LNCaP clone FGC (cell line): Measurements from ENCODE around the gene SPDYE8.
"Not testable (repeated sequence)": the region's sequence is repeated elsewhere in the genome, so short reads cannot be mapped to it uniquely, and the experiment has no call there.

Experiments
- DNase-seq: peaks from one replicate; pipeline ENCODE4 v3.0.0-alpha.2; 2011; ENCODE audit warnings: low read depth
- H3K4me3 ChIP-seq: 2 replicates; pipeline ENCODE4 v1.5.1; 2011; ENCODE audit warnings: mild to moderate bottlenecking, low read depth, low read length, control low read depth

SPDYE8 gene, protein sequence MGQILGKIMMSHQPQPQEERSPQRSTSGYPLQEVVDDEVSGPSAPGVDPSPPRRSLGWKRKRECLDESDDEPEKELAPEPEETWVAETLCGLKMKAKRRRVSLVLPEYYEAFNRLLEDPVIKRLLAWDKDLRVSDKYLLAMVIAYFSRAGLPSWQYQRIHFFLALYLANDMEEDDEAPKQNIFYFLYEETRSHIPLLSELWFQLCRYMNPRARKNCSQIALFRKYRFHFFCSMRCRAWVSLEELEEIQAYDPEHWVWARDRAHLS

DNA sequence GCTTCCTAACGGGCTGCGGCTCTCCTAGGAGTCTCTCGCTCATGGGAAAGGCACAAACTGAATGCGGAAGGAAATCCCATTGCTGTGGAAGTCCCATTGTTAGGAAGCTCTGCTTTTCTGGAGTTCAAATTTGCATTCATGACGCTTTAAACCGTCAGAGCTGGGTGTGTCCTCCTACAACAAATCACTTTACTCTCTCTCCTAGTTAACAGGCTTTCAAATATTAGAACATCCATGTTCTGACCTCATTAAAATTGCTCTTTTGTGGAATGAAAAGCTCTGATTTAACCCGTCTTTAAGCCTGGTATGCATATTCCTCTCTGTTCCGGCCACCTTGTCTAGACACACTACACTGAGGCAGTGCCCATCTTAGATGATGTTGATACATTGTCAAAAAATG is at the start of gene SPDYE8:
Gene SPDYE8, minus strand, starts transcription at position 101 of the 400 bp plus-strand sequence. CDS start 1,800 bp downstream, outside the sequence.
- not testable (repeated sequence) for H3K4me3 ChIP-seq, DNase-seq

DNA sequence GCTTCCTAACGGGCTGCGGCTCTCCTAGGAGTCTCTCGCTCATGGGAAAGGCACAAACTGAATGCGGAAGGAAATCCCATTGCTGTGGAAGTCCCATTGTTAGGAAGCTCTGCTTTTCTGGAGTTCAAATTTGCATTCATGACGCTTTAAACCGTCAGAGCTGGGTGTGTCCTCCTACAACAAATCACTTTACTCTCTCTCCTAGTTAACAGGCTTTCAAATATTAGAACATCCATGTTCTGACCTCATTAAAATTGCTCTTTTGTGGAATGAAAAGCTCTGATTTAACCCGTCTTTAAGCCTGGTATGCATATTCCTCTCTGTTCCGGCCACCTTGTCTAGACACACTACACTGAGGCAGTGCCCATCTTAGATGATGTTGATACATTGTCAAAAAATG is 28.2 kb upstream of the SPDYE8 start, which contains the start of gene SPDYE11:
Gene SPDYE11, minus strand, starts transcription at position 101 of the 400 bp plus-strand sequence. CDS start 1,800 bp downstream, outside the sequence.
- not testable (repeated sequence) for DNase-seq, H3K4me3 ChIP-seq

DNA sequence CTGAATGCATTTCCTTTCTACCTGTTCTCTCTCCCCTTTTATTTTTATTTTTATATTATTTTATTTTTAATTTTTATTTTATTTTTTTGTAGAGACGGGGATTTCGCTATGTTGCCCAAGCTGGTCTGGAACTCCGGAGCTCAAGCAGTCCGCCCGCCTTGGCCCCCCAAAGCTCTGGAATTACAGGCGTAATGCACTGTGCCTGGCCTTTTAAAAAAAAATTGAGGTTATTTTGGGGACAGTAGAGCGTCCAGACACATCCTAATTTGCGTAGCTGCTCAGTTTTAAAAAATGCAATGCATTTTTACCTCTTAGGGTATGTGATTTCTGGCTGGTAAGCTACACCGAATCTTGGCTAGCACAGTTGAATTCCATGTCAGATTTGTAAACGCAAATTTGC is 23.1 kb downstream of the SPDYE8 start:
- H3K4me3 ChIP-seq = peak overlapping the region; percentile 55
- not testable (repeated sequence) for DNase-seq

DNA sequence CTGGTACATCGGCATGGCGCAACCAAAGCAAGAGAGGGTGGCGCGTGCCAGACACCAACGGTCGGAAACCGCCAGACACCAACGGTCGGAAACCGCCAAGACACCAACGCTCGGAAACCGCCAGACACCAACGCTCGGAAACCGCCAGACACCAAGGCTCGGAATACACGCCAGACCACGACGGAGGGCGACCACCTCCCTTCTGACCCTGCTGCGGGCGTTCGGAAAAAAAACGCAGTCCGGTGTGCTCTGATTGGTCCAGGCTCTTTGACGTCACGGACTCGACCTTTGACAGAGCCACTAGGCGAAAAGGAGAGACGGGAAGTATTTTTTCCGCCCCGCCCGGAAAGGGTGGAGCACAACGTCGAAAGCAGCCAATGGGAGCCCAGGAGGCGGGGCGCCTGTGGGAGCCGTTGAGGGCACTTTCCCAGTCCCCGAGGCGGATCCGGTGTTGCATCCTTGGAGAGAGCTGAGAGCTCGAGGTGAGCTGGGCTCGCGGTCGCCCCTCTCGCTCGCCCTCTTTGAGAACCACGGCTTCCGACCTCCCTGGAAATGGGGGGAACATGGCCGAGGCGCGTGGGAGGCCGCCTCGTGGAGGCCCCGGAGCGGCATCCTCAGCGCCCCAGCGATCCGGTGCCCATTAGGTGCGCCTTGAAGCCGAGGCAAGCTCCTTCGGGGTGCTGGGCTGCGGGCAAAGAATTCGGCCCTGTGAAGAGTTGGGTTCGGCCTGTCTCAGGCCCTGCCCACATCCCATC is 23.7 kb downstream of the SPDYE8 start:
- not testable (repeated sequence) for DNase-seq
- peak overlapping the region; percentile 54 for H3K4me3 ChIP-seq

DNA sequence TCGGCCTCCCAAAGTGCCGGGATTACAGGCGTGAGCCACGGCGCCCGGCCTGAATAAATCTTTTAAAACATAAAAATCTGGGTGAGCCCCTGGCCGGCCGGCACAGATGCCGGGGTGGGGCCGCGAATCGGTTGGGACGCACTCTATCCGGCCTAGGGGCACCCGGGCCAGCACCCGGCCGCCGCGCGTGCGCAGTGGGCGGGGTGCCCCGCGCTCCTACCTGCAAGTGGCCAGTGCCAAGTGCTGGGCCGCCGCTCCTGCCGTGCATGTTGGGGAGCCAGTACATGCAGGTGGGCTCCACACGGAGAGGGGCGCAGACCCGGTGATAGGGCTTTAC is 24.2 kb downstream of the SPDYE8 start:
- DNase-seq = not testable (repeated sequence)

DNA sequence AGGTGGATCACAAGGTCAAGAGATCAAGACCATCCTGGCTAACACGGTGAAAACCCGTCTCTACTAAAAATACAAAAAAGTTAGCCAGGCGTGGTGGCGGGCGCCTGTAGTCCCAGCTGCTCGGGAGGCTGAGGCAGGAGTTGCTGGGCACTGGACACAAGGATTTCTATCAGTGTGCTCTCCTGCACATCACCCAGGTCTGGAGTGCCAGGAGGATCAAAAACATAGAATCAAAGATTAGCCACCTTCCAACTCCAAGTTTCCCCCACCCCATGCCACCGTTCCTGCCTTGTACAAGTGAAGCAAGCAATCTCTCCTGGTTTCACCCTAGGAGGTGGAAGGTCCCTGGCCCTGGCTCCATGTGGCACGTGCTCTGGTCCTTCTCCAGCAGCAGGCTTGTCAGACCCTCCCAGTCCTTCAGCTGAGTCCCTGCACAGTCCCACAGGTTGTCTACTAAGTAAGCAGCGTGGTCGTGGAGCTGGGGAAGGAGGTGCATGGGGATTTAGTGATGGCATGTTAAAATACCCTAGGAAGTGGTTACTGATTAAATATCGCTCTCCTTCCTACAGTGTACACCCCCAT is 31.6 kb downstream of the SPDYE8 start:
- DNase-seq, H3K4me3 ChIP-seq: not testable (repeated sequence)

More for the DNA sequence above, 24.2 kb downstream of the SPDYE8 start:
- H3K4me3 ChIP-seq = peak overlapping the region; percentile 54

DNA sequence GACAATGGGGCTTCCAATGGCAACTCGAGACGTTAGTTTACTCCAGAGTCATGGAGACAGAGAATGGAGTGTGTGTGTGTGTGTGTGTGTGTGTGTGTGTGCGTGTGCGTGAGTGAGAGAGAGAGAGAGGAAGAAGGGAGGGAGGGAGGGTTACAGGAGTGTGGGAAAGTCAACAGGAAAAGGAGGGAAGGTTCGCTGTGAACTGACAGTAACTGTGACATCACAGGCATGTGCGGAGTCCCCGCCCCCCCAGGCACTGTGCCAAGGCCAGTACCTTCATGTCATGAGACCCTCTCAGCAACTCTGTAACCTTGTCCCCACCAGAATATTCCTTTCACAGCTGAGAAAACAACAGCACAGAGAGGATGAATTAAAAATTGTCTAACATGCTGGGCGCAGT is 32.1 kb downstream of the SPDYE8 start:
- not testable (repeated sequence) for H3K4me3 ChIP-seq, DNase-seq

DNA sequence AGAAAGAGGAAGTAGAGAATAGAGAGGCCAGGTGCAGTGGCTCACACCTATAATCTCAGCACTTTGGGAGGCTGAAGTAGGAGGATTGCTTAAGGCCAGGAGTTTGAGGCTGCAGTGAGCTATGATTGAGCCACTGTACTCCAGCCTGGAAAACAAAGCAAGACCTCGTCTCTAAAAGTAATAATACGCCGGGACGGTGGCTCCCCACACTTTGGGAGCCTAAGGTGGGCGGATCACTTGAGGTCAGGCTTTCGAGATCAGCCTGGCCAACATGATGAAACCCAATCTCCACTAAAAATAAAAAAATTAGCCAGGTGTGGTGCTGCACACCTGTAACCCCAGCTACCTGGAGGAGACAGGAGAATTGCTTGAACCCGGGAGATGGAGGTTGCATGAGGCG is 34.1 kb downstream of the SPDYE8 start:
- not testable (repeated sequence) for H3K4me3 ChIP-seq, DNase-seq

DNA sequence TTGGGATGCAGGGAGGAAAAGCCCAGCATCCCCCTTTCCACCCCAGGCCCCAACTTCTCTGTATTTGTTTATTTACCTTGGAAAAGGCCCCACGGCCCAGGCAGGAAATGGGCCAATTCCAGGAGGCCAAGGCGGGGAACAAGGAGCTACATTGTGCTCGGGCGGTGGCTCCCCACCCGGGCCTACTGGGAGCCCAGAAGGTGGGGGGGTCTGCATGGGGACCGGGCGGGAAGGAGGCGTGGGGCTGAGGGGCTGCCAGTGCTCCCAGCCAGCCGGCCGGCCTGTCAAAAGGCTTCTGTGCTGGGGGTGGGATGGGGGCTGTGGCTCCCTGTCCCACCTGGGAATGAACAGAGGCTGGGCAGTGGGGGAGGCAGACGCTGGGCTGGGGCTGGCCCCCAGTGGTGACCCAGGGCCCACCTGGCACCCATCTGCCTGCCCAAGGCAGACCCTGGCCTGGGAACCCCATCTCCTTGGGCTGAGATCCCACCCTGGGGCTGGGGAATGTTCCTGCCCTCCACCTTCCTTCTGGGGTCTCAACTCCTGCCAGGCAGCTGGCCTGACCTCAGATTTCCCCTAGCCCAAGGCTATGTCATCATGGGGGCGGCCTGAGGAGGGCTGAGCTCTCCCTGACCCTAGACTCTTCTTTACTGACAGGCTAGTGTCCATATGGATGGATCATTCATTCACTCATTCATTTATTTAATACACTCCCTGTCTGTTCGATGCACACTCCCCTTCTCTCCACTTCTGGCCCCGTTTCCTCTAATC is 39.2 kb downstream of the SPDYE8 start:
- H3K4me3 ChIP-seq, DNase-seq: not testable (repeated sequence)

DNA sequence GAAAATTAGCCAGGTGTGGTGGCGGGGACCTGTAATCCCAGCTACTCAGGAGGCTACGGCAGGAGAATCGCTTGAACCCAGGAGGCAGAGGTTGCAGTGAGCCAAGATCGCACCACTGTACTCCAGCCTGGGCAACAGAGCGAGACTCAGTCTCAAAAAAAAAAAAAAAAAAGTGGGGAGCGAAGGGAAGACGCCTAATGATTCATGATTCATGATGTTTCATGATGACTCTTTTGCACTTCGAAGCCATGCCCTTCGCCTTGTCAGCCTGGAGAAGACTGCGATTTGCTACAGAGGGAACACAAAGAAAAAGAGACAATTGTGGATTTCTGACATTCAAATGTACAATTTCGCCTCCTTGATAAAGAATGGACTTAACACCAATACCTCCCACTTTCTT is 47.5 kb downstream of the SPDYE8 start:
- DNase-seq, H3K4me3 ChIP-seq: not testable (repeated sequence)

DNA sequence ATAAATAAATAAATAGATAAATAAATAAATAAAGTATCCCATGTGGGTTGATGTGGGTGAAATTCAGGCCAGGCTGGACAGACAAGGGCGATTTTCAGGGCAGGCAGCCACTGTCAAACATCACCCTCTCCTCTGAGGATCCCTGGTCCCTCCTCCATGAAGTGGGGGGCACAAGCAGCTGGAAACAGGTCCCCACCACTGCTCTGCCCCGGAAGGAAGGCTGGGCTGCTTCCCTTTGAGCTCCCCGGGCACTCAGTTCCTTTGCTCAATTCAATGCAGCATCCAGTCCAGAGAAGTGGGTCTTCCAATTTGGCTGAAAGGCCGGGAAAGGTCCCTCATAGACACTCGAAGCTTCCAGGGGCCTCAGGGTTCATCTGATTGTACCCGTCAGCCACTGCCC is 49.2 kb downstream of the SPDYE8 start:
- not testable (repeated sequence) for DNase-seq, H3K4me3 ChIP-seq

DNA sequence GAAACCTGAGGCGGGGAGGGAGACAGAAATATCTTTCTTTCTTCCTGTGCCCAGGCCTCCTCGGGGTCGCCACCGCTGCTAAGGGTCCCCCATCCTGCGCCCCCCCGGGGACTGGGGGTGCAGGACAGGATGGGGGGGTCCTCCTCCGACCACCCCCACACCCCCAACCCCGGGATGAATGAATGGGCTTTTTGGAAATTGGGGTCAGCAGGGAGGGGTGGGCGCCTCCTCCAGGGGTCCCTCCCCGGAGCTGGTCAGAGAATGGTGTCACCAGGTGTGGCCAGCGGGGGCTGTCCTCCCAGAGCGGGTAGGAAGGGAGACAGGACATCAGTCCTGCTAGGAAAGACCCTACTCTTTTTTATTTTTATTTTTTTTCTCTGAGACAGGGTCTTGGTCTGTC is 53.1 kb downstream of the SPDYE8 start:
- H3K4me3 ChIP-seq = not testable (repeated sequence)

DNA sequence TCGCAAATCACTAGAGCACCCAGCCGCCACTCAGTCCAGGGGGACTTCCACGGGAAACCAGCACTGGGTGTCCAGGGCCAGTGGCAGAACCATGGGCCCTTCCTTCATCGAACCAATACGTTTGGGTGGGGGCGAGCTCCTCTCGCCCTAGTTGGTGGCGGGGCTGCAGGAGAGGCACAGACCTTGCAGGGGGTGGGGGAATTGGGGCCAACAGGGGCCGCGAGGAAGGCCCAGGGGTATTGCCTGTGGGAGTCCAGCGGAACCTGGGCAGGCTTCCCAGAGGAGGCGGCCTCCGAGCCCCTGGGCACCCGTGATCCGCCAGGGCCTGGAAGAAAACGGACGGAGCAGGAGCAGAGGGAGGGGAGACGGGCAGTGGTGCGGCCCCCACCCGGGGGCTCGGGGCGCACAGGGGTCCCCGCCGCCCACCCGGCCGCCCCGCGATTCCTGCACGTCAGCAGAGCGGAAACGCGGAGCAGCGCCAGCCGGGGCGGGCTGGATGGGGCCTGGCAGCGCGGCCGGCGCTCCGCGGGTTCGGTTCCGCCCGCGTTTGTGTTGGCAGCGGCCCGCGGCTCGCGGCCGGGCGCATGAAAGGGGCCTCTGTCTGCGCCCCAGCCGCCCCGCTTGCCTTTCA is 53.8 kb downstream of the SPDYE8 start:
- not testable (repeated sequence) for DNase-seq, H3K4me3 ChIP-seq

More for the DNA sequence above, 53.1 kb downstream of the SPDYE8 start:
- DNase-seq = not testable (repeated sequence)

DNA sequence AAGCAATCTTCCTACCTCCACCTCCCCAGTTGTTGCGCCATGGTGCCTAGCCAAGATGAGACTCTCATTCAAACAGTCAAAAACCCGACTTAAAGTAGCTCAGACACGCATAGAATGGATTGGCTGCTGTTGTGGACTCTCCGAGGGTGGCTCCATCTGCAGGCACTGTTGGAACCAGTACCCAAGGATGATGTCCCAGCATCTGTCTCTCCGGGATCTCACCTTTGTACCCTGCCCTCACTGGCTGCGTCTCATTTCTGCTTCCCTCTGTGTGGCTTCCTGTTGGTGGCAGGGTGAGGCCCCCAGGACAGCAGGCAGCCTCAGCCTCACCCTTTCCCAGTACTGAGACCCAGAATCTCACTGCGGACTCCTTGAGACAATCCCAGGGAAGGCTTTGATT is 54.8 kb downstream of the SPDYE8 start:
- H3K4me3 ChIP-seq, DNase-seq: not testable (repeated sequence)

DNA sequence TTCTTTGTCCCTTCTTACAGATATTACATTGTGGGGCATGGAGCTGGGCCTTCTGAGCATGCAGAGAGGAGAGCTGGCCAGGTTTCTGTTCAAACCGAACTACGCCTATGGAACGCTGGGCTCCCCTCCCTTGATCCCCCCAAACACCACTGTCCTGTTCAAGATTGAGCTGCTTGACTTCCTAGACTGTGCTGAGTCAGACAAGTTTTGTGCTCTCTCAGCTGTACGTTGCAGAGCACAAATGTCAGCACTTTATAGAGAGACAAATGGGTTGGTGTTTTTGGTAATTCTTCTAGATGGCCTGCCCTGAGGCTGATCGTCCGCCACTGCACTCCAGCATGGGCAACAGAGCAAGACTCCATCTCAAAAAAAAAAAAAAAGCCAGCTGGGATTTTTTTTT is 58.1 kb downstream of the SPDYE8 start:
- H3K4me3 ChIP-seq, DNase-seq: not testable (repeated sequence)
